Measurements from ENCODE around the gene MOSMO. TPM values are rescaled to one million over a fixed set of nuclear protein-coding genes. Genes with fewer than 3 reads are reported as not detected.
A peak's percentile ranks its signal among the peaks of the same experiment; 100 is the strongest.

MOSMO gene
- total and polyA plus RNA-seq, 2 donors (not counting 1 experiment from before 2014, with no cell fraction given): 13.0 to 20.2 TPM

- ChIA-PET POLR2A (no interaction called here), CTCF (interaction anchor here (0.6 to 5.0 kb wide), 22 partner anchors 9 to 942 kb away, joined by 3 to 39 read pairs (median 4); partner anchors contain the start of gene MOSMO)
- peak overlapping the region; percentile 11 for H2AFZ ChIP-seq (ENCODE audit: insufficient read depth, low read depth, low read length, poor library complexity, severe bottlenecking)
- Mint-ChIP-seq H3K9me3 (ENCODE audit: insufficient read depth) (peaks cover 2% of the 10 kb centered on the region), H3K27ac (no peak overlapping the region), H3K27me3 (peaks cover 10% of the 10 kb centered on the region), H3K4me3 (no peak overlapping the region), H3K4me1 (peaks cover 4% of the 10 kb centered on the region)
- H3K4me3 ChIP-seq (ENCODE audit: control extremely low read depth in 1 of 5, extremely low read depth in 1 of 5, insufficient read depth in 1 of 5, low read depth in 2 of 5, low read length in 4 of 5): no peak overlapping the region
- no peak overlapping the region for H3K27ac ChIP-seq (ENCODE audit: low read length in 2 of 2)
- peaks cover 0 to 6% (median 3%) of the 10 kb centered on the region in 4 experiments for H3K27me3 ChIP-seq (replicated peaks in 1 of 4; ENCODE audit: control extremely low read depth in 1 of 4, control insufficient read depth in 3 of 4, insufficient read depth in 4 of 4, low read length in 3 of 4)
- intact Hi-C loops (cut with micrococcal nuclease): loop anchor here (1.0 kb wide), 1 partner anchor 98 kb away; the partner anchor contains the start of gene PDZD9
- H4K20me1 ChIP-seq (ENCODE audit: control insufficient read depth, insufficient read depth, low read length, poor library complexity, severe bottlenecking): no peaks in the 10 kb centered on the region
- TF ChIP-seq EZH2 (IDR thresholded peaks at IDR 0.05; ENCODE audit: borderline replicate concordance, insufficient read depth, low read depth, low read length, poor library complexity, severe bottlenecking): no peak
- TF ChIP-seq, protein P1, sequence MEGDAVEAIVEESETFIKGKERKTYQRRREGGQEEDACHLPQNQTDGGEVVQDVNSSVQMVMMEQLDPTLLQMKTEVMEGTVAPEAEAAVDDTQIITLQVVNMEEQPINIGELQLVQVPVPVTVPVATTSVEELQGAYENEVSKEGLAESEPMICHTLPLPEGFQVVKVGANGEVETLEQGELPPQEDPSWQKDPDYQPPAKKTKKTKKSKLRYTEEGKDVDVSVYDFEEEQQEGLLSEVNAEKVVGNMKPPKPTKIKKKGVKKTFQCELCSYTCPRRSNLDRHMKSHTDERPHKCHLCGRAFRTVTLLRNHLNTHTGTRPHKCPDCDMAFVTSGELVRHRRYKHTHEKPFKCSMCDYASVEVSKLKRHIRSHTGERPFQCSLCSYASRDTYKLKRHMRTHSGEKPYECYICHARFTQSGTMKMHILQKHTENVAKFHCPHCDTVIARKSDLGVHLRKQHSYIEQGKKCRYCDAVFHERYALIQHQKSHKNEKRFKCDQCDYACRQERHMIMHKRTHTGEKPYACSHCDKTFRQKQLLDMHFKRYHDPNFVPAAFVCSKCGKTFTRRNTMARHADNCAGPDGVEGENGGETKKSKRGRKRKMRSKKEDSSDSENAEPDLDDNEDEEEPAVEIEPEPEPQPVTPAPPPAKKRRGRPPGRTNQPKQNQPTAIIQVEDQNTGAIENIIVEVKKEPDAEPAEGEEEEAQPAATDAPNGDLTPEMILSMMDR (IDR thresholded peaks at IDR 0.05): peak; percentile 25
- 88% methylated on average over 7 of the region's 9 CpGs for WGBS (ENCODE audit: insufficient coverage)
- no peaks in the 10 kb centered on the region for H3K79me2 ChIP-seq (ENCODE audit: control insufficient read depth, insufficient read depth, low read length)
- no peak overlapping the region for H3K9ac ChIP-seq (ENCODE audit: low read length)
- no peak overlapping the region for H3K4me2 ChIP-seq (replicated peaks; ENCODE audit: low read depth, low read length, poor library complexity, severe bottlenecking)
- H3K4me1 ChIP-seq (ENCODE audit: control insufficient read depth in 2 of 2, insufficient read depth in 2 of 2, low read length in 2 of 2): peaks cover 0 to 4% of the 10 kb centered on the region in 2 donors
- ATAC-seq (ENCODE audit: low read depth) (no peak), DNase-seq (no peak)
- no peaks in the 10 kb centered on the region for H3K36me3 ChIP-seq (replicated peaks in 1 of 2; ENCODE audit: control extremely low read depth in 1 of 2, control insufficient read depth in 1 of 2, extremely low read depth in 1 of 2, insufficient read depth in 2 of 2, low read length in 1 of 2)
- H3K9me3 ChIP-seq (ENCODE audit: control extremely low read depth in 1 of 3, control insufficient read depth in 2 of 3, insufficient read depth in 1 of 3, low read length in 2 of 3): no peaks in the 10 kb centered on the region
Measured at GRCh38 chr16:22099256-22099975, 91.5 kb downstream of the MOSMO start.

DNA sequence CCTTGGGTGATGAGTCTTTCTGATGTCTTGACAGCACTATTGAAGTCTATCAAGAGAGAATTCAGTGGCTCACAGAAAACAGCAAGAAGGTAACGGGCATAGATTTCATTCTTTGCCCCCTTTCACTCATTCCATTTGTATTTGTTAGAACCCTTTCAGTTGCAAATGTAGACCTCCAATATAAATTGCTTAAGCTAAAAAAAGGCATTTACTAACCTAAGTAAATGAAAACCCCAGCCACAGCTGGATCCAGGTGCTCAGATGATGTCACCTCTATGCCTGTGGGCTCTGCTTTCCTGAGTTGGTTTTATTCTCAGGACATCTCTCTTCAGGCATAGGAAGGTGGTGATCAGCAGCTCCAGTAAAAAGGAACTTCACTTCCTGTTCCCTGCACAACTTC is 95.5 kb downstream of the MOSMO start:
- H3K9me3 ChIP-seq (ENCODE audit: control extremely low read depth in 1 of 3, control insufficient read depth in 2 of 3, insufficient read depth in 1 of 3, low read length in 2 of 3): no peaks in the 10 kb centered on the region
- no CpG with 5 or more reads among the region's 1 CpG for WGBS (ENCODE audit: insufficient coverage)
- intact Hi-C loops (cut with micrococcal nuclease): no loop called here
- no peaks in the 10 kb centered on the region for H3K79me2 ChIP-seq (ENCODE audit: control insufficient read depth, insufficient read depth, low read length)
- Mint-ChIP-seq H3K4me3 (no peak overlapping the region), H3K4me1 (peaks cover 4% of the 10 kb centered on the region), H3K9me3 (ENCODE audit: insufficient read depth) (peaks cover 2% of the 10 kb centered on the region), H3K27me3 (peaks cover 5% of the 10 kb centered on the region), H3K27ac (no peak overlapping the region)
- H3K4me3 ChIP-seq (ENCODE audit: control extremely low read depth in 1 of 5, extremely low read depth in 1 of 5, insufficient read depth in 1 of 5, low read depth in 2 of 5, low read length in 4 of 5): no peak overlapping the region
- no peaks in the 10 kb centered on the region for H3K36me3 ChIP-seq (replicated peaks in 1 of 2; ENCODE audit: control extremely low read depth in 1 of 2, control insufficient read depth in 1 of 2, extremely low read depth in 1 of 2, insufficient read depth in 2 of 2, low read length in 1 of 2)
- no peak overlapping the region for H3K9ac ChIP-seq (ENCODE audit: low read length)
- POLR2A ChIA-PET: no interaction called here
- CTCF ChIA-PET: interaction anchor here (0.7 to 1.5 kb wide), 2 partner anchors 10 to 96 kb away, joined by 4 read pairs; no protein-coding TSS in a partner anchor
- no peak for TF ChIP-seq EZH2 (IDR thresholded peaks at IDR 0.05; ENCODE audit: borderline replicate concordance, insufficient read depth, low read depth, low read length, poor library complexity, severe bottlenecking)
- TF ChIP-seq, protein P1 (IDR thresholded peaks at IDR 0.05): no peak
- H3K4me2 ChIP-seq (replicated peaks; ENCODE audit: low read depth, low read length, poor library complexity, severe bottlenecking): no peak overlapping the region
- H3K27ac ChIP-seq (ENCODE audit: low read length in 2 of 2): no peak overlapping the region
- ATAC-seq (ENCODE audit: low read depth) (no peak), DNase-seq (no peak)
- peaks cover 0 to 4% of the 10 kb centered on the region in 2 donors for H3K4me1 ChIP-seq (ENCODE audit: control insufficient read depth in 2 of 2, insufficient read depth in 2 of 2, low read length in 2 of 2)
- H2AFZ ChIP-seq (ENCODE audit: insufficient read depth, low read depth, low read length, poor library complexity, severe bottlenecking): no peak overlapping the region
- H4K20me1 ChIP-seq (ENCODE audit: control insufficient read depth, insufficient read depth, low read length, poor library complexity, severe bottlenecking): no peaks in the 10 kb centered on the region
- peaks cover 0 to 7% (median 0%) of the 10 kb centered on the region in 4 experiments for H3K27me3 ChIP-seq (replicated peaks in 1 of 4; ENCODE audit: control extremely low read depth in 1 of 4, control insufficient read depth in 3 of 4, insufficient read depth in 4 of 4, low read length in 3 of 4)
